ENCODE measurements around the gene CATSPERB.

- TF ChIP-seq GATA2 (IDR thresholded peaks at IDR 0.05; ENCODE audit: low read depth, low read length) (no peak), GATA3 (IDR thresholded peaks at IDR 0.05; ENCODE audit: low read depth, low read length) (no peak)
Observed at GRCh38 chr14:91599994-91600393, 131.9 kb downstream of the CATSPERB start.

All from SH-SY5Y (cell line).